ENCODE measurements around the gene FOXK2.

Gene FOXK2

GRCh38 chr17:82638183-82638773, 118.7 kb downstream of the FOXK2 start:
- Histone ChIP-seq H3K4me3 (replicated peaks; ENCODE audit: low read depth, low read length) (no peak overlapping the region), H3K36me3 (ENCODE audit: control insufficient read depth, insufficient read depth, low read length) (peaks cover 20% of the 10 kb centered on the region), H3K27me3 (replicated peaks; ENCODE audit: control insufficient read depth, insufficient read depth, low read length) (no peaks in the 10 kb centered on the region)
- TF ChIP-seq CTCF (IDR thresholded peaks at IDR 0.05; ENCODE audit: insufficient read depth, low read length, poor library complexity, severe bottlenecking): no peak
- no peak for DNase-seq (ENCODE audit: extremely low read depth, insufficient read length)

GRCh38 chr17:82639628-82640027, 120.1 kb downstream of the FOXK2 start:
- no peak for TF ChIP-seq CTCF (IDR thresholded peaks at IDR 0.05; ENCODE audit: insufficient read depth, low read length, poor library complexity, severe bottlenecking)
- DNase-seq (ENCODE audit: extremely low read depth, insufficient read length): no peak
- H3K27me3 ChIP-seq (replicated peaks; ENCODE audit: control insufficient read depth, insufficient read depth, low read length): no peaks in the 10 kb centered on the region

GRCh38 chr17:82640036-82640435, 120.5 kb downstream of the FOXK2 start:
- peaks cover 26% of the 10 kb centered on the region for H3K36me3 ChIP-seq (ENCODE audit: control insufficient read depth, insufficient read depth, low read length)

More at GRCh38 chr17:82639628-82640027, 120.1 kb downstream of the FOXK2 start:
- Histone ChIP-seq H3K36me3 (ENCODE audit: control insufficient read depth, insufficient read depth, low read length) (peaks cover 26% of the 10 kb centered on the region), H3K4me3 (replicated peaks; ENCODE audit: low read depth, low read length) (no peak overlapping the region)

GRCh38 chr17:82642022-82642421, 122.5 kb downstream of the FOXK2 start:
- no peak for DNase-seq (ENCODE audit: extremely low read depth, insufficient read length)
- no peak for TF ChIP-seq CTCF (IDR thresholded peaks at IDR 0.05; ENCODE audit: insufficient read depth, low read length, poor library complexity, severe bottlenecking)
- Histone ChIP-seq H3K27me3 (replicated peaks; ENCODE audit: control insufficient read depth, insufficient read depth, low read length) (no peaks in the 10 kb centered on the region), H3K4me3 (replicated peaks; ENCODE audit: low read depth, low read length) (no peak overlapping the region), H3K36me3 (ENCODE audit: control insufficient read depth, insufficient read depth, low read length) (peaks cover 26% of the 10 kb centered on the region)

More at GRCh38 chr17:82640036-82640435, 120.5 kb downstream of the FOXK2 start:
- DNase-seq (ENCODE audit: extremely low read depth, insufficient read length): no peak
- no peak overlapping the region for H3K4me3 ChIP-seq (replicated peaks; ENCODE audit: low read depth, low read length)
- H3K27me3 ChIP-seq (replicated peaks; ENCODE audit: control insufficient read depth, insufficient read depth, low read length): no peaks in the 10 kb centered on the region
- no peak for TF ChIP-seq CTCF (IDR thresholded peaks at IDR 0.05; ENCODE audit: insufficient read depth, low read length, poor library complexity, severe bottlenecking)

- peaks cover 26% of the 10 kb centered on the region for H3K36me3 ChIP-seq (ENCODE audit: control insufficient read depth, insufficient read depth, low read length)
- no peak overlapping the region for H3K4me3 ChIP-seq (replicated peaks; ENCODE audit: low read depth, low read length)
- no peak for TF ChIP-seq CTCF (IDR thresholded peaks at IDR 0.05; ENCODE audit: insufficient read depth, low read length, poor library complexity, severe bottlenecking)
- no peaks in the 10 kb centered on the region for H3K27me3 ChIP-seq (replicated peaks; ENCODE audit: control insufficient read depth, insufficient read depth, low read length)
- DNase-seq (ENCODE audit: extremely low read depth, insufficient read length): no peak
Measured at GRCh38 chr17:82644148-82644547, 124.6 kb downstream of the FOXK2 start.

GRCh38 chr17:82645516-82645915, 126.0 kb downstream of the FOXK2 start:
- Histone ChIP-seq H3K4me3 (replicated peaks; ENCODE audit: low read depth, low read length) (no peak overlapping the region), H3K27me3 (replicated peaks; ENCODE audit: control insufficient read depth, insufficient read depth, low read length) (no peaks in the 10 kb centered on the region), H3K36me3 (ENCODE audit: control insufficient read depth, insufficient read depth, low read length) (peaks cover 17% of the 10 kb centered on the region)
- TF ChIP-seq CTCF (IDR thresholded peaks at IDR 0.05; ENCODE audit: insufficient read depth, low read length, poor library complexity, severe bottlenecking): no peak
- no peak for DNase-seq (ENCODE audit: extremely low read depth, insufficient read length)

All from GM06990 (cell line).